Measurements from ENCODE around the gene TOX4.
A peak's percentile ranks its signal among the peaks of the same experiment; 100 is the strongest.

TOX4 gene

DNA sequence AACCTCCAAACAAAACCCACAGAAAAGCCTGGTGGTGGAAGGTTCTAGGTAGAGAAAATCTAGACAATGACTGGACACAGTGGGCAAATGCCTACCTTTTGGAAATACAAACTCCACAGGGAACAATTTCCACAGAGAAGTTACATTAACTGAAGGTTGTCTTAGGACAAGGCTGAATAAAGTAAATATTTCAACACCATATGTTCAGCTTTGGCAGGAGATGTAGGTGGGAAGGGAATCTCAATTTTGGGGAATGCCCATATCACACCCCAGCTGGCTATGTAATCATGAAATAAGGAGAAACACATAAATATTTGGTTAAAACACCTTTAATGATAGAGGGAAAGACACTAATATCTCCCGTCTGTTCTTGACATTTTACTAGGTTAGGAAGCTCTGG, 43.8 kb downstream of the TOX4 start:
- intact Hi-C loops (cut with DNase I; ENCODE audit: low total_unique reads) = no loop called here
- no peak for TF ChIP-seq CTCF (IDR thresholded peaks at IDR 0.05)
- Histone ChIP-seq H3K9me3 (no peaks in the 10 kb centered on the region), H3K4me3 (no peak overlapping the region), H3K36me3 (peaks cover 0 to 23% (median 0%) of the 10 kb centered on the region in 3 donors), H3K27me3 (no peaks in the 10 kb centered on the region), H3K4me1 (peaks cover 0 to 11% (median 2%) of the 10 kb centered on the region in 4 donors), H3K27ac (no peak overlapping the region)
- no peak for DNase-seq

- no peak for DNase-seq
- intact Hi-C loops (cut with DNase I; ENCODE audit: low total_unique reads) = no loop called here
- no peaks in the 10 kb centered on the region for H3K27me3 ChIP-seq
- H3K27ac ChIP-seq = no peak overlapping the region
- peaks cover 0 to 12% (median 3%) of the 10 kb centered on the region in 4 donors for H3K4me1 ChIP-seq
- H3K9me3 ChIP-seq = no peaks in the 10 kb centered on the region
- H3K4me3 ChIP-seq = no peak overlapping the region
- no peak for TF ChIP-seq CTCF (IDR thresholded peaks at IDR 0.05)
- H3K36me3 ChIP-seq = peaks cover 0 to 23% (median 0%) of the 10 kb centered on the region in 3 donors
These were observed 44.5 kb downstream of the TOX4 start for GRCh38 chr14:21521501-21521900.

GRCh38 chr14:21523203-21523602, 46.2 kb downstream of the TOX4 start:
- Histone ChIP-seq H3K27me3 (no peaks in the 10 kb centered on the region), H3K4me1 (peaks cover 0 to 18% (median 9%) of the 10 kb centered on the region in 4 donors), H3K27ac (no peak overlapping the region), H3K36me3 (peaks cover 0 to 23% (median 0%) of the 10 kb centered on the region in 3 donors), H3K4me3 (no peak overlapping the region), H3K9me3 (no peaks in the 10 kb centered on the region)
- no peak for TF ChIP-seq CTCF (IDR thresholded peaks at IDR 0.05)
- DNase-seq = no peak
- intact Hi-C loops (cut with DNase I; ENCODE audit: low total_unique reads) = no loop called here

GRCh38 chr14:21524575-21525490, 47.8 kb downstream of the TOX4 start:
- Histone ChIP-seq H3K27me3 (no peaks in the 10 kb centered on the region), H3K9me3 (no peaks in the 10 kb centered on the region), H3K36me3 (peaks cover 0 to 23% (median 0%) of the 10 kb centered on the region in 3 donors), H3K4me3 (peak overlapping the region; percentile 69 to 96), H3K4me1 (peaks cover 0 to 18% (median 9%) of the 10 kb centered on the region in 4 donors), H3K27ac (peak overlapping the region; percentile 77 to 79)
- no peak for DNase-seq
- intact Hi-C loops (cut with DNase I; ENCODE audit: low total_unique reads) = no loop called here
- TF ChIP-seq CTCF (IDR thresholded peaks at IDR 0.05) = no peak

DNA sequence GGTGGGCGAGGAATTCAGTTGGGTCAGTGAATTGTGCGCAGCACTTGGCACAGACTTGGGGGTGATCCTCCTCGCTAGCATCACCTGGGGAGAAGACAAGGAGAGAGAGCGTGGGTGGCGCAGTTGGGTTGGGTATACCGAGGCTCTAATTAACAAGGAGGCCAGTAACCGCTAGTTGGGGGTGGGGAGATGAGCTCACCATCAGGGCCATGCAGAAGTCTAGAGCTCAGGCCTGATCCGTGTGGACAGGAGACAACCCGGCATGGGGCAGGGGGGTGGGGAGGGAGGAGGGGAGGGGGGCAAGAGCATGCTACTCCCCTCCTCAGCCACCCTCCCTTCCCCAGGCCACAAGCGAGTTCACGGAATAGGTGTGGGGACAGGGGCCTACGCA, 48.6 kb downstream of the TOX4 start:
- H3K9me3 ChIP-seq = no peaks in the 10 kb centered on the region
- H3K27ac ChIP-seq = peak overlapping the region; percentile 77 to 79
- peak overlapping the region; percentile 69 to 96 for H3K4me3 ChIP-seq
- intact Hi-C loops (cut with DNase I; ENCODE audit: low total_unique reads) = no loop called here
- TF ChIP-seq CTCF (IDR thresholded peaks at IDR 0.05) = no peak
- H3K4me1 ChIP-seq = peaks cover 0 to 18% (median 9%) of the 10 kb centered on the region in 4 donors
- no peaks in the 10 kb centered on the region for H3K27me3 ChIP-seq
- no peak for DNase-seq
- peaks cover 0 to 23% (median 0%) of the 10 kb centered on the region in 3 donors for H3K36me3 ChIP-seq
